ENCODE data around the gene ZDHHC1.

ZDHHC1 gene

GRCh38 chr16:67407176-67407787, 9.0 kb downstream of the ZDHHC1 start:
- DNase-seq, result no peak
- Histone ChIP-seq H3K9me3 (no peaks in the 10 kb centered on the region), H3K36me3 (no peaks in the 10 kb centered on the region), H3K4me3 (ENCODE audit: low read depth, low read length) (no peak overlapping the region), H3K27me3 (no peaks in the 10 kb centered on the region), H3K4me1 (no peaks in the 10 kb centered on the region)
- TF ChIP-seq, protein P1, sequence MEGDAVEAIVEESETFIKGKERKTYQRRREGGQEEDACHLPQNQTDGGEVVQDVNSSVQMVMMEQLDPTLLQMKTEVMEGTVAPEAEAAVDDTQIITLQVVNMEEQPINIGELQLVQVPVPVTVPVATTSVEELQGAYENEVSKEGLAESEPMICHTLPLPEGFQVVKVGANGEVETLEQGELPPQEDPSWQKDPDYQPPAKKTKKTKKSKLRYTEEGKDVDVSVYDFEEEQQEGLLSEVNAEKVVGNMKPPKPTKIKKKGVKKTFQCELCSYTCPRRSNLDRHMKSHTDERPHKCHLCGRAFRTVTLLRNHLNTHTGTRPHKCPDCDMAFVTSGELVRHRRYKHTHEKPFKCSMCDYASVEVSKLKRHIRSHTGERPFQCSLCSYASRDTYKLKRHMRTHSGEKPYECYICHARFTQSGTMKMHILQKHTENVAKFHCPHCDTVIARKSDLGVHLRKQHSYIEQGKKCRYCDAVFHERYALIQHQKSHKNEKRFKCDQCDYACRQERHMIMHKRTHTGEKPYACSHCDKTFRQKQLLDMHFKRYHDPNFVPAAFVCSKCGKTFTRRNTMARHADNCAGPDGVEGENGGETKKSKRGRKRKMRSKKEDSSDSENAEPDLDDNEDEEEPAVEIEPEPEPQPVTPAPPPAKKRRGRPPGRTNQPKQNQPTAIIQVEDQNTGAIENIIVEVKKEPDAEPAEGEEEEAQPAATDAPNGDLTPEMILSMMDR (IDR thresholded peaks at IDR 0.05; ENCODE audit: low read depth, low read length), result no peak

DNA sequence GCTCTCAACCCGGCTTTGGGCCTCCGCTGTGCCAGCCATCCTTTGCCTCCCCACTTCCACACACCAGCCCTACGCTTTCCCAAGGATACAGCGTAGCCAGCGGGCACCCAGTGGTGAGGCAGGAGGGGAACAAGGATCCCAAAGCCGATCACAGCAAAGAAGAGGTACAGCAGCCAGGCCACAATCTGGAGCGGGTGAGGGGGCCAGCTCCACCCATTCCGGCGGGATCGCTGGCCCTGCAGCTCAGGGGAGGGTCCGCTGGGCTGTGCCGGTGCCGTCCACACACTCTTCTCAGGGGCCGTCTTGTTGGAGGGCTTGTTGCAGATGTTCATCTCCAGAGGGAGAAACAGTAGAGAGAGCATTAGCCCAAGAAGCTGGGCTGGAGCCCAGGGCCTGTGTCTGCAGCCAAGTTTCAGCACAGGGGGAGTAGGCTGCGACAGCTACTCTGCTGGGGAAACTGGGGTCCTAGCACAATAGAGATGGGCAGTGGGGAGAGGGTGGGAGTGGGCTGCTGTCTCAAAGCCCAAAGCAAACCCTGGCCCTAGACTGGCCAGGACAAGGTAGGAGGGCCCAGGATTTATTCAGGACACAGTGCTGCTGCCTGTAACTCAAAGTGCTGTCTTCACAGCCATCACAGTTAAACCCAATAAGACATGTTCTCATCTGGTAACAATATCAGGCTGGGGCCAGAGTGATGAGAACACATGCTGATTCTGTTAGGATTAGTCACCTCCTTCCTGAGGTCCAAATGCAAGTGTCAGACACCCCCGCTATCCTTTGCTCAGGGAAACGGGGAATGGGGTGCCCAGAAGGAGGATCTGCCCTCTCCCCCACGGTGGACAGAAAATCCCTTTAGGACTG, 9.9 kb downstream of the ZDHHC1 start:
- no peak for DNase-seq
- TF ChIP-seq, protein P1 (IDR thresholded peaks at IDR 0.05; ENCODE audit: low read depth, low read length), result no peak
- H3K36me3 ChIP-seq, result no peaks in the 10 kb centered on the region

GRCh38 chr16:67405336-67405735, 10.9 kb downstream of the ZDHHC1 start:
- no peak for DNase-seq
- H3K27me3 ChIP-seq, result no peaks in the 10 kb centered on the region
- TF ChIP-seq, protein P1 (IDR thresholded peaks at IDR 0.05; ENCODE audit: low read depth, low read length), result no peak

More for the DNA sequence above, 9.9 kb downstream of the ZDHHC1 start:
- H3K4me1 ChIP-seq, result no peaks in the 10 kb centered on the region
- H3K27me3 ChIP-seq, result no peaks in the 10 kb centered on the region
- H3K9me3 ChIP-seq, result no peaks in the 10 kb centered on the region
- H3K4me3 ChIP-seq (ENCODE audit: low read depth, low read length), result no peak overlapping the region

DNA sequence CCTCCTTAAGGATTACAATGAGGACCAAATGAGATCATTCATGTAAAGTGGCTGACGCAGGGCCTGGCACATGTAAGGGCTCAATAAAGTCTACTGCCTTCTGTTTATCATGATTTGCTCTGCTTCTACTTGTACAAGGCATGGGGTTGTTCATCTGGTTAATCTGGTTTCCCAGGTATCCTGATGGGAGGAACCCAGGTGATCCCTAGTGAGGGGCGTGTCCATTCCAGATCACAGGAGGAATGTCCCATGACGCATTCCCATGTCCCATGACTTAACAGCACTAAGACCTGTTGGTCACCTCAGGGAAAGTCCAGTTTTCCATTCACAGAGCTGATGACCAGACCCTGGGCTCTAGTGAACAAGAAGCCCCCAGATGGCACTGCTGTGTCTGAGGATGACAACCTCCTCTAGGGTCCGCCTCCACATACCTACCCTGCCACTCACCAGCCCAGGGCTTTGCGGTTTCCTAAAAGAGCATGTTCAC, 11.5 kb downstream of the ZDHHC1 start:
- H3K4me3 ChIP-seq (ENCODE audit: low read depth, low read length), result no peak overlapping the region
- peaks cover 9% of the 10 kb centered on the region for H3K4me1 ChIP-seq
- no peak for DNase-seq
- no peaks in the 10 kb centered on the region for H3K36me3 ChIP-seq
- TF ChIP-seq, protein P1 (IDR thresholded peaks at IDR 0.05; ENCODE audit: low read depth, low read length), result no peak
- no peaks in the 10 kb centered on the region for H3K27me3 ChIP-seq
- H3K9me3 ChIP-seq, result no peaks in the 10 kb centered on the region

More at GRCh38 chr16:67405336-67405735, 10.9 kb downstream of the ZDHHC1 start:
- Histone ChIP-seq H3K9me3 (no peaks in the 10 kb centered on the region), H3K36me3 (no peaks in the 10 kb centered on the region), H3K4me1 (peaks cover 4% of the 10 kb centered on the region; the same call in 1 of the 2 replicates), H3K4me3 (ENCODE audit: low read depth, low read length) (no peak overlapping the region)

GRCh38 chr16:67403976-67404555, 12.2 kb downstream of the ZDHHC1 start:
- Histone ChIP-seq H3K9me3 (no peaks in the 10 kb centered on the region), H3K36me3 (no peaks in the 10 kb centered on the region), H3K4me3 (ENCODE audit: low read depth, low read length) (no peak overlapping the region), H3K27me3 (no peaks in the 10 kb centered on the region), H3K4me1 (peaks cover 17% of the 10 kb centered on the region)
- DNase-seq, result no peak
- TF ChIP-seq, protein P1 (IDR thresholded peaks at IDR 0.05; ENCODE audit: low read depth, low read length), result no peak
